ENCODE measurements around the gene DOK6. TPM values are rescaled to one million over a fixed set of nuclear protein-coding genes. Genes with fewer than 3 reads are reported as not detected.

The DOK6 gene
- total and polyA plus RNA-seq, 2 donors (not counting 3 experiments of a cell fraction or from before 2014, with no cell fraction given), result under 0.01 TPM; not detected in 1

GRCh38 chr18:69616114-69616513 is 215.4 kb downstream of the DOK6 start:
- Histone ChIP-seq H3K27me3 (ENCODE audit: control insufficient read depth in 2 of 2, insufficient read depth in 2 of 2, low read length in 2 of 2) (no peaks in the 10 kb centered on the region), H3K27ac (ENCODE audit: insufficient read depth, low read depth, low read length) (no peak overlapping the region), H3K9ac (replicated peaks; ENCODE audit: extremely low read depth, insufficient read depth, low read length) (no peak overlapping the region), H3K79me2 (ENCODE audit: control insufficient read depth, insufficient read depth, low read length) (no peaks in the 10 kb centered on the region), H4K20me1 (replicated peaks; ENCODE audit: control insufficient read depth, extremely low read depth, insufficient read depth, low read length) (no peaks in the 10 kb centered on the region), H3K4me3 (replicated peaks in 1 of 3; ENCODE audit: insufficient read depth in 1 of 3, low read depth in 1 of 3, low read length in 3 of 3) (no peak overlapping the region), H2AFZ (ENCODE audit: low read depth, low read length) (no peak overlapping the region), H3K9me1 (replicated peaks; ENCODE audit: control insufficient read depth, extremely low read depth, insufficient read depth, low read length) (no peaks in the 10 kb centered on the region), H3K9me3 (replicated peaks; ENCODE audit: control insufficient read depth, insufficient read depth, low read length) (no peaks in the 10 kb centered on the region), H3K4me1 (ENCODE audit: control insufficient read depth, extremely low read depth, insufficient read depth, low read length) (no peaks in the 10 kb centered on the region), H3K4me2 (ENCODE audit: insufficient read depth, low read length) (no peak overlapping the region), H3K36me3 (ENCODE audit: control insufficient read depth in 2 of 2, extremely low read depth in 1 of 2, insufficient read depth in 2 of 2, low read length in 2 of 2) (no peaks in the 10 kb centered on the region)
- BruUV-seq (replicated peaks), result no TSS peak
- intact Hi-C loops (cut with micrococcal nuclease) (no loop called here), dilution Hi-C loops (cut with MboI; ENCODE audit: extremely low pct_ligation_motif_present, low sequenced_read_pairs) (no loop called here)
- FAIRE-seq (no peak), DNase-seq (ENCODE audit: low read depth, low spot score) (no peak)
- no peak for TF ChIP-seq MYC (IDR thresholded peaks at IDR 0.05; ENCODE audit: low read depth, low read length)
- no peak for TF ChIP-seq CTCF (IDR thresholded peaks at IDR 0.05; ENCODE audit: extremely low read depth in 1 of 2, insufficient read depth in 1 of 2, low read depth in 1 of 2, low read length in 2 of 2)
- TF ChIP-seq JUN (IDR thresholded peaks at IDR 0.05; ENCODE audit: borderline replicate concordance, insufficient read depth, insufficient read length, low read depth), result no peak
- no peak for TF ChIP-seq EZH2 (IDR thresholded peaks at IDR 0.05; ENCODE audit: borderline replicate concordance, low read depth, low read length, severe bottlenecking)
- TF ChIP-seq POLR2AphosphoS5 (IDR thresholded peaks at IDR 0.05; ENCODE audit: insufficient read depth, low read depth, low read length), result no peak
- no peak for TF ChIP-seq FOS (IDR thresholded peaks at IDR 0.05; ENCODE audit: borderline replicate concordance, insufficient read depth, low read length)
- TF ChIP-seq POLR2A (IDR thresholded peaks at IDR 0.05; ENCODE audit: low read depth, low read length), result no peak
- no peak for TF ChIP-seq MAX (IDR thresholded peaks at IDR 0.05; ENCODE audit: insufficient read depth, insufficient read length)
- TF ChIP-seq GATA2 (IDR thresholded peaks at IDR 0.05; ENCODE audit: insufficient read depth, insufficient read length, low read depth, low read length), result no peak
- POLR2A ChIA-PET, result no interaction called here
- CTCF ChIA-PET, result no interaction called here

Data from endothelial cell of umbilical vein (primary cell).